HG03558 (cell line): Measurements from ENCODE around the gene GLT1D1.

ENCODE experiments used
- ATAC-seq: cut with Tn5 transposase; IDR thresholded peaks from one replicate; pipeline ENCODE4 v1.9.1; 2021; ENCODE audit warnings: moderate number of reproducible peaks; ENCODE audit not compliant: unreplicated experiment; ENCODE audit errors: extremely low read depth

GLT1D1 gene

DNA sequence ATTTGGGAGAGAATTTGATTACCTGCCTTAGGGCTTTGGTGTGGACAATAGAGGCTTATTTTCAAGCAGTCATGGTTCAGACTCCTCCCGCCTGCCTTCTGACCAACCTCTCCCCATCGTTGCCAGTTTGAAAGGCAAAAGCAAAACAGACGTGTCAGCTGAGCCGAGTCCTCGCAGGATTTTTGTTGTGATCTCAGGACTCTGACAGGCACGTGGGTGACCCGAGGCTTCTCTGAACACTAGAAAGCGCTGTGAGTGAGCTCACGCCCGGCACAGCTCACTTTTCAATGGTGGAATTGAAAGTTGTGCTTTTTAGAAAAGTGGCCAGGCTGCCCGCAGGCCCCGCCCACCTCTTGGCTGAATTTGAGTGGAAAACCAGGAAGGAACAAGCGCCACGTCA is 130.1 kb downstream of the GLT1D1 start:
- ATAC-seq = no peak

DNA sequence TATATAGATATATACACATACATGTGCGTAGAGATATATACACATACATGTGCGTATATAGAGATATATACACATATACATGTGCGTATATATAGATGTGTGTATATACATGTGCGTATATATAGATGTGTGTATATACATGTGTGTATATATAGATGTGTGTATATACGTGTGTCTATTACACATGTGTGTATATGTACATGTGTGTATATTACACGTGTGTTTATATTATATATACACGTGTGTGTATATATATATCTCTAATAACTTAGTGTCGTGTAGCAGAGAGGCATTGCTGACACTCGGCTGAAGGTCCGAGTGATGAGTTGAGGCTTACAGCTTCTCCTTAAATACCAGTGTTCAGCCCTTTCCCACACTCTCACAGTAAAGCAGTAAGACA is 133.7 kb downstream of the GLT1D1 start:
- no peak for ATAC-seq

DNA sequence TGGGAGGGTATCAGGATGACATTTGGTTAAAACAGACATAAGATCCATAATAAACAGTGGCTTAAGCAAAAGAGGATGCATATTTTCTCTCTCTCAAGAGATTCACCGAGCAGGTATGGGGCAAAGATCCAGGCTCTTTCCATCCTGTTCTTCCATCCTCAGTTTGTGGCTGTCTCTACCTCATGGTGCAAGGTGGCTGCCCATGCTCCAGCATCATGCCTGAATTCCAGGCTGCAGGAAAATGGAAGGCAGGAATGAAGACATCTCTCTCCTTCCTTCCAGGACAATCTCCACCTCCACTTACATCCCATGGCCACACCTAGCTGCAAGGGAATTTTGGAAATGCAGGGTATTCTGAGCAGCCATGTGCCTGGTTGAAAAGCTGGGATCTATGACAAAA is 136.0 kb downstream of the GLT1D1 start:
- ATAC-seq = no peak

DNA sequence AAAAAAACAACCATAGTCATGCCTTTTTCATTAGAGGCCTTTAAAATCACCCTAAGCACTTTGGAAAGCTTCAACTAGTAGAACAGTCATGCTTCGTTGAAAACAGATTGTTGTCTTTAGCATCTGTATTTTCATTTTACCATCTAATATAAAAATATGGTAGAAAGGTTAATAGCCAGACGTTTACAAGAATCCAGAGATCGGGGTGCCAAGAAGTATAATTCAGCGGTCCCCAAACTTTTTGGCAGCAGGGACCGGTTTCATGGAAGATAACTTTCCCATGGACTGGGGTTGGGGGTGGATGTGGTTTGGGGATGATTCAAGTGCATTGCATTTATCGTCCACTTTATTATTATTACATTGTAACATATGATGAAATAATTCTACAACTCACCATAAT is 138.4 kb downstream of the GLT1D1 start:
- ATAC-seq = no peak

DNA sequence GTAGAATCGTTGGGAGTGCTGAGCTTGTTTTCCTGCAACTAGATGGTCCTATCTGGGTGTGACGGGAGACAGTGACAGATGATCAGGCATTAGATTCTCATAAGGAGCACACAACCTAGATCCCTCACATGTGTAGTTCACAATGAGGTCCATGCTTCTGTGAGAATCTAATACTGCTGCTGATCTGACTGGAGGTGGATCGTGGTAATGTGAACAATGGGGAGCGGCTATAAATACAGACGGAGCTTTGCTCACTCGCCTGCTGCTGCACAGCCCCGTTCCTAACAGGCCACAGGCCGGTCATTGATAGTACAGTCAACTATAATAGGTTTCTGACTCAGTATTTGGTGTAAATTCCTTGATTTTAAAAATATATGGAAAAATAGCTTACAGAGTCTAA is 138.8 kb downstream of the GLT1D1 start:
- no peak for ATAC-seq

DNA sequence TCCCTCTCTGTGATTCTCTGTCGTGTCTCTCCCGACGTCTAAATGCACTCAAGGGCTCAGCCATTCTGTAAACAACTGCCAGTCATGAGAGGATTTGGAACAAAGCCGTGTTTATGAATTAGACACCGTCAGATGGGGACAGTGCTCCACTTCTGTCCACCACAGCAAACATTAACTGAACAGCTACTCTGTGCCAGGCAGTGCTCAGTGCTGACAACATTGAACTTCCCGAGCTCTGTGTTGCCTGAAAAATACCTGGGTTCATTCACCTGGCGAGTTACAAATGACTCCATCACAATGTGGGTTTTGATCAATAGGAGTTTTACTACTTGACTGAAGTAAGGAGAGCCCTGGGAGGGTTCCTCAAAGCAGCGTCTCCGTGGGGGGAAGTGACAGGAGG is 139.3 kb downstream of the GLT1D1 start:
- ATAC-seq = no peak

DNA sequence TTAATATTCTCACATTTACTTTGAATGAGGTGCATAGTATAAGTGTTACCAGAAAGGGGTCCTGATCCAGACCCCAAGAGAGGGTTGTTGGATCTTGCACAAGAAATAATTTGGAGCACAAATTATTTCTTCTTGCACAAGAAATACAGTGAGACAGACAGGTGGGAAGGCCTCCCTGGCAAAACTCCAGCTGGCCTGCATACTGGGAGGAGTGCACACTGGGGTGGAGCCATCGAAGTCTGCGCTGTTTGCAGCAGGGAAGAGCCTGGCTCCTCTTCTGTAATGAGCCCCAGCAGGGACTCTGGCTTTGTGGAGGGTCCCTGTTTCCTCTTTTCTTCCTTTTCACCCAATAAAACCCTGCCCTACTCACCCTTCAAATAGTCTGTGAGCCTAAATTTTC is 141.6 kb downstream of the GLT1D1 start:
- ATAC-seq = no peak

DNA sequence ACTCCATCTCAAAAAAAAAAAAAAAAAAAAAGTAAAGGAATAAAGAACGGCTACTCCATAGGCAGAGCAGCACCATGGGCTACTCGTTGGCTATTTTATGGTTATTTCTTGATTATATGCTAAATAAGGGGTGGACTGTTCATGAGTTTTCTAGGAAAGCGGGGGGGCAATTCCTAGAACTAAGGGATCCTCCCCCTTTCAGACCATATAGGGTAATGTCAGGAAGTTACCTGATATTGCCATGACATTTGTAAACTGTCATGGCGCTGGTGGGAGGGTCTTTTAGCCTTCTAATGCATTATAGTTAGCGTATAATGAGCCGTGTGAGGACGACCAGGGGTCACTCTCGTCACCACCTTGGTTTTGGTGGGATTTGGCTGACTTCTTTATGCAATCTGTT is 142.3 kb downstream of the GLT1D1 start:
- no peak for ATAC-seq

DNA sequence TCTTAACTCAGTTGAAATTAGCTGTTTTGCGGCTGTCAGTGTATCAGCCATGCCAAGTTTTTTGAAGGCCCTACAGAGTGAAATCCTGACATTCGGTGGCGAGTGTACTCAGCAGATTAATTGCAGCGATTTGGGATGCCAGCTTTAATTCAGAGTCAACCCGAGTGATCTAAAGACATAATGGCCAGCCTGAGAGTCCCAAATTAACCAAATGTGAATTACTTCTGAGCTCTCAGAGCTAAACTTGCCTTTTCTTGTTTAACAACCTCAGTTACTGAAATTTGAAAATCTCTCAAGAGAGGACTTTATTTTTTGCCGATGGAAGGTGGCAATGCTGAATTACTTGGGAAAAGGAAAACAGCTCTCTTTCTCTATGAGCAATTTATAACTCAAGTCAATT is 148.5 kb downstream of the GLT1D1 start:
- ATAC-seq = no peak

DNA sequence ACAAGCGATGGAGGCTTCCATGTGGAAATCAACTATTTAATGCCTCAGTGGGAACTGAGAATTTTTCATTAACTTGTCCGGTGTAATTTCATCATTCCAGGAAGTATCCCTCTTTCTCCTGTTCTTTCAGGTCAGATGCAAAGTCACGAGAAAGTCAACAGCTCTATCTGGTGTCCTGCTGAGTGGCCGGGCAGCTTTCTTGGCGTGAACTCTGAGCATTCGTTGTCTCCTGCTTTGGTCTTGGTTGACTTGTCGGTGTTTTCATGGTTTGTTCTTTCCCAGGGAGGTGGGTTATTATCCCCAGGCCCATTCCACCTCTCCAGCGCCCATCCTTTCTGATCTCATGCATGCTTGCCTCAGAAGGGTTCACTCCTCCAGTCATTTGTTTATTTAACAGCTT is 149.1 kb downstream of the GLT1D1 start:
- no peak for ATAC-seq

DNA sequence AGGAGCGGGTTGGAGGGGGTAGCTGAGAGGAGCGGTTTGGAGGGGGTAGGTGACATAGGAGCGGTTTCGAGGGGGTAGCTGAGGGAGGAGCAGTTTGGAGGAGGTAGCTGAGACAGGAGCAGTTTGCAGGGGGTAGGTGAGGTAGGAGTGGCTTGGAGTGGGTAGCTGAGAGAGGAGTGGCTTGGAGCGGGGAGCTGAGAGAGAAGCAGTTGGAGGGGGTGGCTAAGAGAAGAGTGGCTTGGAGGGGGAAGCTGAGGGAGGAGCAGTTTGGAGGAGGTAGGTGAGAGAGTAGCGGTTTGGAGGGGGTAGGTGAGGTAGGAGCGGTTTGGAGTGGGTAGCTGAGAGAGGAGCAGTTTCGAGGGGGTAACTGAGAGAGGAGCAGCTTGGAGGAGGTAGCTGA is 152.1 kb downstream of the GLT1D1 start:
- ATAC-seq = no peak

DNA sequence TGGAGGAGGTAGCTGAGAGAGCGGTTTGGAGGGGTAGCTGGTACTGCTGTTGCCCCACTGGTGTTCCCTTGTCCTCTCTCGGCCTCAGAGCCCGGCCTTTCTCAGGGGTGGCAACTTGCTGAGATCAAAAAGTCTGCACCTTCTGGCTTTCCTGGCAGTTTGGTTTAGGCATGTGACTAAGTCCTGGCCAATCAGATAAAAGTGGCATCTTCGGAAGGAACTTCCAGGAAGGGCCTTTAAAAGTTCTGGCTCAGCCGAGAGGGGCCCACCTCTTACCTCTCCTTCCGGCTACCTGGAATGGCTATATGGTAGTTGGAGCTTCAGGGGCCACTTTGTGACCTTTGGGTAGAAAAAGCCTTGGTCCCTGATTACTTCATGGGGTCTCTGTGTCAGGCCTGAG is 152.6 kb downstream of the GLT1D1 start:
- no peak for ATAC-seq

DNA sequence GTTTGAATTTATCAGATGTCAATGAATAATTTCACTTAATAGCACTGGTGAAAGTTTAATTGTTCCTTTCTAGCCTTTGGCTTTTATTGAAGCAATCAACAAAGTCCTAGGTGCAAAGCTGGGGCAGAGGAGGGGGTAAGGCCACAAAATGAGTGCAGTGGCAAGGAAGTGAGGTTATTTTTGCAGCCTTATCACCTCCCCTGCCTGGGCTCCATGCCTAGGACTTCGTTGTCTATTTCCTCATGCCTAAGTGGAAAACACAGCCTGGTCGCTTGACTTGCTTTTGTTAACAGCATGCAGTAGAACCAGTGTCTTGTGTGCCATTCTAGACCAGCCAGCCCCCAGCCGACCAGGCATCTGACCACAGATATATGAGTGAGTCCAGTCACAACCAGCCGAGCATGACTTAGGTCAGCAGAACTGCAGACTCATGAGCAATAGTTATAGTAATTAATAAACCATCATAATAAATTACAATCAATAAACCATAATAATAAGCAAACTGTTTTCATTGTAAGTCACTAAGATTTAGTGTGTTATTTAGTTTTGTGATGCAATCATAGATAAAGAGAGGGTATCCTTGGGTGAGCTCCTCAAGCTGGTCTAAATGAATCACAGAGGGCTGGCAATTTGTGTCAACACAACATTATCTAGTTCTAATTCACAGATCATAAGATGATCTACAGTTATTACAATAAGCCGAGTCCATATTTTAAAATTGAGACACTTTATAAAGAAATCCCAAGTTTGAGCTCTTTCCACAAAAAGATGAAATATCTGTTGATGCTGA is 156.8 kb downstream of the GLT1D1 start:
- no peak for ATAC-seq

DNA sequence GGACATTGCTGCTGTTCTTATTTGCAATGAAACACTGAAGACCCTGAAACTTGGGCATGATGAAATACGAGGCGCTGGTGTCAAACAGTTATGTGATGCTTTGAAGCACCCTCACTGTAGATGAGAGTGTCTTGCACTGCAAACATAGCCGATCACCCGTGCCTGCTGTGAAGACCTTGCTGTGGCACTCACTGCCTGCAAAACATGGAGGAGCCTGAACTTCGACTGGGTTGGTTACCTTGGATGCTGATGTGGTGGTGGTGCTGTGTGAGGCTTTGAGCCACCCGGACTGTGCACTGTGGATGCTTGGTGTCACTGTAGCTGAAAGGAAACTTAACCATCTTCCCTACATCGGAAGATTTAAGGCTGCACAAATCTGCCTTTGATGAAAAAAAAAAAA is 162.9 kb downstream of the GLT1D1 start:
- no peak for ATAC-seq

DNA sequence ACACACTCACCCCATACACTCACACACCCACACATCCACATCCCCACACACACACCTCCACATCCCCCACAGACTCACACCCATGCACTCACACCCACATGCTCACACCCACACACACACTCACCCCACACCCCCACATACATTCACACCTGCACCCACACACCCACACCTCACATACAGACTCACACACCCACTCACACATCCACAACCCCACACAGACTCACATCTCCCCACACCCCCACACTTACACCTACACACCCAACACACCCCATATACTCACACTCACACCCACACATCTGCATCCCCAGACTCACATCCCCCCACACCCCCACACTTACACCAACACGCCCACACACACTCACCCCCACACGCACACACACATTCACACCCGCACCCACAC is 171.8 kb downstream of the GLT1D1 start:
- ATAC-seq = no peak

DNA sequence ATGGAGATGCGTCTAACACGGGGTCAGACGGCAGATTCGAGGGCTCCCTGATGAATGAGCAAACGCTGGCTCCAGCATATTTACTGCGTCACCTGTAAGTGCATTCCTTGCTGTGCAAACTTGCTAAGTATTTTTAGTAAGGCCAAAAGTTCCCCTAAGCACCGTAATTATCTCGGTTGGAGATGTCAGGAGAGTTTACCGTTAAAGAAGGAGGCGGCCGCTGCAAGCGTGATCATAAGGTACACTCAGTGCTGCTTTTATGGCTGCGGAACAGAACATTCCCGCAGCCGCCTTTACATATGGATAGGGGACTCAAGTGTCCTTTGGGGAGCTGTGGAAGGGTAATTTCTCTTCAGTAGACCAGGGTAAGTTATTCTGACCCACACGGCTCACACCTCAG is 175.6 kb downstream of the GLT1D1 start:
- ATAC-seq = no peak
